HG03135 (cell line): ENCODE data around the gene DNAJC6.

ENCODE experiments used
- ATAC-seq: cut with Tn5 transposase; IDR thresholded peaks from one replicate; pipeline ENCODE4 v1.9.1; 2021; ENCODE audit warnings: mild to moderate bottlenecking, moderate library complexity; ENCODE audit not compliant: unreplicated experiment

DNAJC6 gene

GRCh38 chr1:65459397-65459768, 150.0 kb downstream of the DNAJC6 start:
- peak; percentile 63 for ATAC-seq
